Activated CD4-positive, alpha-beta T cell treated with anti-CD3 and anti-CD28 coated beads, Interleukin-10, Interleukin-2, amounts not matched to agents 100 ng/mL and 50 ng/mL, durations not matched to agents 16 hours and 8 hours (primary cell): ENCODE data around the gene RAD51B.
"Not testable (repeated sequence)": the region's sequence is repeated elsewhere in the genome, so short reads cannot be mapped to it uniquely, and the experiment has no call there.

Source experiments
- DNase-seq: peaks from one replicate; pipeline ENCODE4 v3.0.0-alpha.2; 2020

Gene RAD51B

GRCh38 chr14:68186500-68187276 lies 367.1 kb downstream of the RAD51B start:
- not testable (repeated sequence) for DNase-seq

GRCh38 chr14:68188174-68188573 lies 368.6 kb downstream of the RAD51B start:
- no peak for DNase-seq

GRCh38 chr14:68190032-68190431 lies 370.5 kb downstream of the RAD51B start:
- DNase-seq = no peak

GRCh38 chr14:68191567-68192321 lies 372.2 kb downstream of the RAD51B start:
- DNase-seq = no peak

- DNase-seq = no peak
These were observed 373.4 kb downstream of the RAD51B start for GRCh38 chr14:68192935-68193334.

GRCh38 chr14:68193970-68194681 lies 374.5 kb downstream of the RAD51B start:
- DNase-seq = no peak

GRCh38 chr14:68195126-68195525 lies 375.5 kb downstream of the RAD51B start:
- DNase-seq = no peak

GRCh38 chr14:68198713-68199495 lies 379.3 kb downstream of the RAD51B start:
- no peak for DNase-seq

- no peak for DNase-seq
These were observed 380.1 kb downstream of the RAD51B start for GRCh38 chr14:68199554-68200151.

GRCh38 chr14:68203871-68204270 lies 384.3 kb downstream of the RAD51B start:
- DNase-seq = no peak

- no peak for DNase-seq
These were observed 388.6 kb downstream of the RAD51B start for GRCh38 chr14:68208218-68208617.

- peak; percentile 16 for DNase-seq
These were observed 389.2 kb downstream of the RAD51B start for GRCh38 chr14:68208626-68209317.

- peak; percentile 88 for DNase-seq
These were observed 391.2 kb downstream of the RAD51B start for GRCh38 chr14:68210729-68211299.

- no peak for DNase-seq
These were observed 391.8 kb downstream of the RAD51B start for GRCh38 chr14:68211421-68211820.

- DNase-seq = no peak
These were observed 392.3 kb downstream of the RAD51B start for GRCh38 chr14:68211886-68212285.

GRCh38 chr14:68212361-68212760 lies 392.8 kb downstream of the RAD51B start:
- DNase-seq = no peak

GRCh38 chr14:68214431-68214830 lies 394.9 kb downstream of the RAD51B start:
- DNase-seq = no peak

GRCh38 chr14:68215629-68216028 lies 396.1 kb downstream of the RAD51B start:
- no peak for DNase-seq

GRCh38 chr14:68216079-68216478 lies 396.5 kb downstream of the RAD51B start:
- DNase-seq = no peak

GRCh38 chr14:68216957-68217356 lies 397.4 kb downstream of the RAD51B start:
- no peak for DNase-seq

- no peak for DNase-seq
These were observed 398.3 kb downstream of the RAD51B start for GRCh38 chr14:68217791-68218340.
